HG02571 (cell line): ENCODE data around the gene SPOCK3.
"Not testable (repeated sequence)": the region's sequence is repeated elsewhere in the genome, so short reads cannot be mapped to it uniquely, and the experiment has no call there.

ENCODE experiments used
- ATAC-seq: cut with Tn5 transposase; IDR thresholded peaks from one replicate; pipeline ENCODE4 v1.9.1; 2021; ENCODE audit warnings: mild to moderate bottlenecking, moderate library complexity; ENCODE audit not compliant: unreplicated experiment

SPOCK3 gene

GRCh38 chr4:166827629-166828028, 406.7 kb downstream of the SPOCK3 start:
- ATAC-seq: no peak

- no peak for ATAC-seq
These were observed 407.1 kb downstream of the SPOCK3 start for GRCh38 chr4:166827167-166827566.

GRCh38 chr4:166823848-166824247, 410.4 kb downstream of the SPOCK3 start:
- no peak for ATAC-seq

GRCh38 chr4:166823126-166823525, 411.2 kb downstream of the SPOCK3 start:
- no peak for ATAC-seq

- no peak for ATAC-seq
These were observed 411.9 kb downstream of the SPOCK3 start for GRCh38 chr4:166822386-166822785.

- ATAC-seq: no peak
These were observed 417.4 kb downstream of the SPOCK3 start for GRCh38 chr4:166816890-166817289.

GRCh38 chr4:166808380-166808779, 425.9 kb downstream of the SPOCK3 start:
- ATAC-seq: no peak

GRCh38 chr4:166802346-166802745, 431.9 kb downstream of the SPOCK3 start:
- ATAC-seq: no peak

- no peak for ATAC-seq
These were observed 436.2 kb downstream of the SPOCK3 start for GRCh38 chr4:166798126-166798525.

GRCh38 chr4:166777760-166778159, 456.5 kb downstream of the SPOCK3 start:
- no peak for ATAC-seq

GRCh38 chr4:166763018-166763417, 471.3 kb downstream of the SPOCK3 start:
- ATAC-seq: no peak

- ATAC-seq: no peak
These were observed 492.6 kb downstream of the SPOCK3 start for GRCh38 chr4:166741742-166742141.

GRCh38 chr4:166739215-166739614, 495.1 kb downstream of the SPOCK3 start:
- ATAC-seq: not testable (repeated sequence)

- ATAC-seq: no peak
These were observed 496.9 kb downstream of the SPOCK3 start for GRCh38 chr4:166737430-166737829.

- ATAC-seq: no peak
These were observed 498.7 kb downstream of the SPOCK3 start for GRCh38 chr4:166735553-166735952.

- ATAC-seq: no peak
These were observed 499.5 kb downstream of the SPOCK3 start for GRCh38 chr4:166734797-166735196.

- ATAC-seq: no peak
These were observed 500.6 kb downstream of the SPOCK3 start for GRCh38 chr4:166733686-166734085.

GRCh38 chr4:166726832-166727231, 507.5 kb downstream of the SPOCK3 start:
- no peak for ATAC-seq

GRCh38 chr4:166724369-166724768, 509.9 kb downstream of the SPOCK3 start:
- ATAC-seq: no peak

GRCh38 chr4:166723532-166724140, 510.7 kb downstream of the SPOCK3 start:
- ATAC-seq: no peak

GRCh38 chr4:166715748-166716713, 518.3 kb downstream of the SPOCK3 start:
- ATAC-seq: not testable (repeated sequence)

- no peak for ATAC-seq
These were observed 533.7 kb downstream of the SPOCK3 start for GRCh38 chr4:166700592-166700991.
